MM.1S (cell line): Measurements from ENCODE around the gene FGFR2.

Experiments used
- DNase-seq: peaks from one replicate; pipeline ENCODE4 v3.0.0-alpha.2; 2015
- H2AFZ ChIP-seq: fragments of 300-600 bp; sonication (generic); 2 replicates; pipeline ENCODE4 v1.6.0; 2016; ENCODE audit warnings: antibody characterized with exemption, low read length
- H3F3A ChIP-seq: fragments of 300-600 bp; sonication (generic); 2 replicates; pipeline ENCODE4 v1.6.1; 2016; ENCODE audit warnings: mild to moderate bottlenecking, antibody characterized with exemption, low read length, moderate library complexity, mixed read lengths; ENCODE audit not compliant: insufficient read depth
- H3K27ac ChIP-seq: fragments of 300-600 bp; sonication (generic); 2 replicates; pipeline ENCODE4 v1.5.1; 2016; ENCODE audit warnings: mild to moderate bottlenecking, low read length
- H3K27me3 ChIP-seq: fragments of 300-600 bp; sonication (generic); replicated peaks from 2 replicates; pipeline ENCODE4 v1.6.0; 2016; ENCODE audit warnings: low read length; ENCODE audit not compliant: insufficient read depth
- H3K36me3 ChIP-seq: fragments of 300-600 bp; sonication (generic); replicated peaks from 2 replicates; pipeline ENCODE4 v1.6.1; 2016; ENCODE audit warnings: mild to moderate bottlenecking, low read length, mixed read lengths; ENCODE audit not compliant: insufficient read depth
- H3K4me1 ChIP-seq: fragments of 300-600 bp; sonication (generic); 2 replicates; pipeline ENCODE4 v1.6.1; 2016; ENCODE audit warnings: low read length, mixed read lengths
- H3K4me2 ChIP-seq: fragments of 300-600 bp; sonication (generic); 2 replicates; pipeline ENCODE4 v1.6.0; 2016; ENCODE audit warnings: low read depth, low read length
- H3K4me3 ChIP-seq: fragments of 300-600 bp; sonication (generic); 2 replicates; pipeline ENCODE4 v1.5.1; 2016; ENCODE audit warnings: low read length, mixed read lengths
- H3K79me2 ChIP-seq: fragments of 300-600 bp; sonication (generic); 2 replicates; pipeline ENCODE4 v1.6.1; 2016; ENCODE audit warnings: mixed run types, low read length, mixed read lengths
- H3K9ac ChIP-seq: fragments of 300-600 bp; sonication (generic); 2 replicates; pipeline ENCODE4 v1.6.1; 2016; ENCODE audit warnings: low read length, mixed read lengths
- H3K9me2 ChIP-seq: fragments of 300-600 bp; sonication (generic); replicated peaks from 2 replicates; pipeline ENCODE4 v1.6.1; 2016; ENCODE audit warnings: mild to moderate bottlenecking, low read length, mixed read lengths; ENCODE audit not compliant: insufficient read depth
- H3K9me3 ChIP-seq: fragments of 300-600 bp; sonication (generic); replicated peaks from 2 replicates; pipeline ENCODE4 v1.6.1; 2016; ENCODE audit warnings: mild to moderate bottlenecking, low read length, mixed read lengths; ENCODE audit not compliant: insufficient read depth
- H4K20me1 ChIP-seq: fragments of 300-600 bp; sonication (generic); 2 replicates; pipeline ENCODE4 v1.6.1; 2016; ENCODE audit warnings: mild to moderate bottlenecking, low read length, moderate library complexity, mixed read lengths; ENCODE audit not compliant: insufficient read depth
- CTCF ChIP-seq: fragments of 300-600 bp; sonication (generic); IDR thresholded peaks from 2 replicates; pipeline ENCODE4 v1.5.1; 2016; ENCODE audit warnings: antibody characterized with exemption, low read length, mixed read lengths
- EZH2 ChIP-seq: fragments of 300-600 bp; sonication (generic); optimal IDR thresholded peaks from 2 replicates; pipeline ENCODE3; 2017; ENCODE audit warnings: low read depth, mild to moderate bottlenecking, antibody characterized with exemption, low read length, mixed read lengths
- EZH2phosphoT487 ChIP-seq: fragments of 300-600 bp; sonication (generic); IDR thresholded peaks from 2 replicates; pipeline ENCODE4 v1.6.1; 2018; ENCODE audit warnings: antibody characterized with exemption, low read length

The FGFR2 gene

GRCh38 chr10:121633056-121633455, 34.8 kb upstream of the FGFR2 start:
- Histone ChIP-seq H3K4me3 (no peak overlapping the region), H4K20me1 (no peaks in the 10 kb centered on the region), H3K36me3 (no peaks in the 10 kb centered on the region), H2AFZ (no peak overlapping the region), H3F3A (no peaks in the 10 kb centered on the region), H3K4me2 (no peak overlapping the region), H3K4me1 (no peaks in the 10 kb centered on the region), H3K27ac (no peak overlapping the region), H3K9me2 (no peaks in the 10 kb centered on the region), H3K9me3 (no peaks in the 10 kb centered on the region), H3K79me2 (no peaks in the 10 kb centered on the region), H3K9ac (no peak overlapping the region), H3K27me3 (no peaks in the 10 kb centered on the region)
- TF ChIP-seq EZH2phosphoT487 (no peak), CTCF (no peak), EZH2 (no peak)
- no peak for DNase-seq

GRCh38 chr10:121631365-121632029, 33.3 kb upstream of the FGFR2 start:
- no peaks in the 10 kb centered on the region for H3K9me2 ChIP-seq
- no peak overlapping the region for H3K4me3 ChIP-seq
- DNase-seq: no peak
- no peaks in the 10 kb centered on the region for H3K79me2 ChIP-seq
- no peak overlapping the region for H3K27ac ChIP-seq
- no peak overlapping the region for H3K4me2 ChIP-seq
- no peaks in the 10 kb centered on the region for H3K9me3 ChIP-seq
- TF ChIP-seq CTCF: no peak
- TF ChIP-seq EZH2phosphoT487: no peak
- TF ChIP-seq EZH2: no peak
- H3K9ac ChIP-seq: no peak overlapping the region
- no peaks in the 10 kb centered on the region for H3K27me3 ChIP-seq
- no peaks in the 10 kb centered on the region for H3F3A ChIP-seq
- no peak overlapping the region for H2AFZ ChIP-seq
- no peaks in the 10 kb centered on the region for H3K4me1 ChIP-seq
- H3K36me3 ChIP-seq: no peaks in the 10 kb centered on the region
- H4K20me1 ChIP-seq: no peaks in the 10 kb centered on the region

- no peaks in the 10 kb centered on the region for H4K20me1 ChIP-seq
- DNase-seq: no peak
- no peaks in the 10 kb centered on the region for H3F3A ChIP-seq
- no peaks in the 10 kb centered on the region for H3K36me3 ChIP-seq
- no peak for TF ChIP-seq EZH2
- TF ChIP-seq CTCF: no peak
- TF ChIP-seq EZH2phosphoT487: no peak
- no peaks in the 10 kb centered on the region for H3K4me1 ChIP-seq
- no peak overlapping the region for H3K9ac ChIP-seq
- no peaks in the 10 kb centered on the region for H3K9me3 ChIP-seq
- H3K27me3 ChIP-seq: no peaks in the 10 kb centered on the region
- no peaks in the 10 kb centered on the region for H3K79me2 ChIP-seq
- no peak overlapping the region for H3K4me3 ChIP-seq
- H3K4me2 ChIP-seq: no peak overlapping the region
- no peak overlapping the region for H3K27ac ChIP-seq
- no peaks in the 10 kb centered on the region for H3K9me2 ChIP-seq
- H2AFZ ChIP-seq: no peak overlapping the region
These were observed 30.6 kb upstream of the FGFR2 start for GRCh38 chr10:121628859-121629258.
